Left hindlimb (tissue), 1 donor: ENCODE results near the gene MYO1H.
"Not testable (repeated sequence)": the region's sequence is repeated elsewhere in the genome, so short reads cannot be mapped to it uniquely, and the experiment has no call there.

ENCODE experiments used
- DNase-seq: peaks from one replicate; pipeline ENCODE4 v3.0.0-alpha.2; 2018

The MYO1H gene

DNA sequence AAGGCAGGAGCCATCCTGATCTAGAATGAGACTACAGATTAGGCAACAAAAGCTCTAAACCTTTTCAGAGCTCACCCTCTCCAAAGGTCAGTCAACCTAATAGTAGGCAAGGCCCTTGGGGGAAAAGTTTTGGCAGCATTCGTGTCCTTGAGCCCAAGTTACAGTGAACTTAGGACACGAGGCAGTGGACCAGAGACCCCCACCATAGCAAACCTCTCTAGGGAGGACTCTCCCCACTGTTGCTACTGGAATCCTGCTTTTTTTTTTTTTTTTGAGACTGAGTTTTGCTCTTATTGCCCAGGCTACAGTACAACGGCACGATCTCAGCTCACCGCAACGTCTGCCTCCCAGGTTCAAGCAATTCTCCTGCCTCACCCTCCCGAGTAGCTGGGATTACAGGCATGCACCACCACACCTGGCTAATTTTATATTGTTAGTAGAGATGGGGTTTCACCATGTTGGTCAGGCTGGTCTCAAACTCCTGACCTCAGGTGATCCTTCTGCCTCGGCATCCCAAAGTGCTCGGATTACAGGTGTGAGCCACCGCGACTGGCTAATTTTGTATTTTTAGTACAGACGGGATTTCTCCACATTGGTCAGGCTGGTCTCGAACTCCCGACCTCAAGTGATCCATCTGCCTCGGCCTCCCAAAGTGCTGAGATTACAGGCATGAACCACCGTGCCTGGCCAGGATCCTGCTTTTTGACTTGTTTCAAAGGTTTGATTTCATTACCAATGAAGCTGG, 126.0 kb downstream of the MYO1H start:
- DNase-seq, result not testable (repeated sequence)

DNA sequence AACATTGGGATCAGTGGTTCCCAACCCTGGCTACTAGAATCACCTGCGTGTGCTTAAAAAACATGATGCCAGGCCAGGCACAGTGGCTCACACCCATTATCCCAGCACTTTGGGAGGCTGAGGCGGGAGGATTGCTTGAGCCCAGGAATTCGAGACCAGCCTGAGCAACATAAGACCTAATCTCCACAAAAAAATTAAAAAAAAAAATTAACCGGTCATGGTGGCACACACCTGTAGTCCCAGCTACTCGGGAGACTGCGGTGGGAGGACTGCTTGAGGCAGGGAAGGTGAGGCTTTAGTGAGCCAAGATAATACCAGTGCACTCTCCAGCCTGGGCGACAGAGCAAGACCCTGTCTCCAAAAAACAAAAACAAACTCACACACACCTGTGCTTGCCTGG, 127.4 kb downstream of the MYO1H start:
- no peak for DNase-seq

DNA sequence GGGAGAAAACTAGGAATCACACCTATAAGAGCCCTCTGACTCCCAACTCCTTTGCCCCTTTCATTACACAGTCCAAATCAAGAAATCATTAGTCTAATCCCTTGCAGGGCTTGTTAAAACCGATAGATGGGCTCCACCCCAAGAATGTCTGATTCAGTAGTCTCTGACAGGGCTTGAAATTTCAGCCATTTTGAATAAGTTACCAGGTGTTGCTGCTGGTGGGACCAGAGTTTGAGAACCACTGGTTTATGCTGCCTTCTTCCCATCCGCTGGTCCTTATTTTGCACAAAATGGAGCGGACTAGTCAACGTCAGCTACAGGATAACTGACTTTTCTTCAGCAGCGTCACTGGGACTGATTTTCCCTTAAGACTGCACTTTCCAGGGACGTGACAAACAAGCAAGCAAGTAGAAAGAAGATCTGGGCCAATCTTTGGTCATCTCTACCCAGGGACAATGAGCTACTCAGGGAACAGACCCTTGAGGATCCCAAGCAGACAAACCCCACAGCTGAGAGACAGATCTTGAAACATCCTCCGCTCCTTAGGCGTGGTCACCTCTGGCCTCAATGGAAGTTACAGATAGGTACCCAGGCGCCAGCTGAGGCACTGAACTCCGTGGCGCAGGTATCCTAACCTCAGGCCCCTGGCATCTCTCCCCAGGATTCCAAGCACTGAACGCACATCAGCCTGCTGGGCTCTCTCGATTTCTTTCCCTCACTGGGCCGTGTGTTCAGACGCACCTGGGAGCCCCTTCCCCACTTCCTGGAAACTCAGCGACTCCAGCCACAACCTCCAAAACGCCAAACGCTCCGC, 128.5 kb downstream of the MYO1H start:
- no peak for DNase-seq

DNA sequence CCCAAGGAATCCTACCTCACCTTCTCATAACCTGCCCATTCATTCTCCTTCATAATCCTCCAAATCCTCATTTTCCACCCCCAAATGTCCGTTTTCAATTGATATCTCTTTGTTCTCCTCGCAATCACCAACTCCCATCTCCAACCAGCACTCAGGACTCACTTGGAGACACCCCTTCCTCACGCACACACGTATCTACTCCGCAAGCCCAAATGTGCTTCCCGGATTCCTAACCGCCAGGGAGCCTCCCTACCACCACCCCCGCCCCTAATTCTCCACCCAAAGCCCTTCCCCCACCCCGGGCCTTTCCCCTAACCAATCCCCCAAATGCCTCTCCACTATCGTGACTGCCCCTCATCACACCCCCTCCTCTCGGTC, 129.1 kb downstream of the MYO1H start:
- no peak for DNase-seq

DNA sequence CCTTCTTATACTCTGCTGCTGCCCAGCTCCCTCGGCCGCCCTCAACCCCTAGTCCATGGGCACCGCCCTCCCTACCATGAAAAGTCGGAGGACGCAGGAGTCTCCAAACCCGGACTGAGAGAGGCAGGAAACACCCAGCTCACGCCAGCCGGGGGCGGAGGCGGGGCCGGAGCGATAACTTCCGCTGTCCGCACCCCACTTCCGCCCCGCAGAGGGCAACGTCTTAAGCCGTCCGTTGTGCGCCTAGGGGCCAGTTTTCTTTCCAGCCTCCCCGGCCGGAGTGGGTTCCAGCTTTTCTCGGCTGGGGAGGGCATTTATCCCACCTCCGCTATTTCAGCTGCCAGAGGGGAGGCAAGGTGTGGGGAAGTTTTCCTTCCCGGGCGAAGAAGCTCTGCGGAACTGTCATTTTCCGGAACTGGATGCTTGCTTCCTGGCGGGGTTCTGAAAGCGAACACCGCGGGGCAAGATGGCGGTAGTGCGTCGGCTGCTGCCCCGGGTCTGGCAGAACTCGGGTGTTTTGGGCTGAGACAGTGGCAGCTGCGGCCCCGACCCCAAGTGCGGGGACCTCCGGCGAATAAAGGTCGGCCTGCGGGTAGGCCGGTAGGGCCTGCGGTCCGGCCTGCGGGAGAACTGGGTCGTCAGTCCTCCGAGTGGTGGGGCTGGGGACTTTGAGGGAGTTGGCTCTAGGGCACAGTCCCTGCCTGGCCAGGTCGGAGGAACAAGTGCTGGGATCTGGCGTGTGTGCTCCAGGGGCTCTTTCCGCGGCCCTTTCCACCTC, 129.7 kb downstream of the MYO1H start, which contains the start of the genes KCTD10 and UBE3B:
Gene KCTD10, minus strand, starts transcription at position 116 of the 778 bp plus-strand sequence. Its CDS starts 38 bp downstream, at position 78.
Gene UBE3B, plus strand, starts transcription at position 450 of the 778 bp plus-strand sequence. CDS start 5,918 bp downstream, outside the sequence.
- DNase-seq, result peak; percentile 89

DNA sequence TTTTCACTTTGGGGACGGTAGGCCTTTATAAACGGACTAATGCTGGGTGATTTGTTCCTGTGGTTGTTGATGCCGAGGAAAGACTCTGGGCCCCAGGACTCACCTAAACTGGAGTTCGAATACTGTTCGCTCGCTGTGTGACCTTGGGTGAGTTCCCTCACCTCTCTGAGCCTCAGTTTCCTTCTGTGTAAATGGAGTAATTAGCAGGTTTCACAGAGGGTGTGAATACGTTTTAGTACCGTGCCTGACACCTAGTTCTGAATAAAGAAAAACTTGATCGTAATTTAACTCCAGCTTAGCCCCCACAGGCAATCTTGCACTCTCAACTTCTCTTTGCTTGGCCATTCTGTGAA, 130.2 kb downstream of the MYO1H start:
- no peak for DNase-seq

DNA sequence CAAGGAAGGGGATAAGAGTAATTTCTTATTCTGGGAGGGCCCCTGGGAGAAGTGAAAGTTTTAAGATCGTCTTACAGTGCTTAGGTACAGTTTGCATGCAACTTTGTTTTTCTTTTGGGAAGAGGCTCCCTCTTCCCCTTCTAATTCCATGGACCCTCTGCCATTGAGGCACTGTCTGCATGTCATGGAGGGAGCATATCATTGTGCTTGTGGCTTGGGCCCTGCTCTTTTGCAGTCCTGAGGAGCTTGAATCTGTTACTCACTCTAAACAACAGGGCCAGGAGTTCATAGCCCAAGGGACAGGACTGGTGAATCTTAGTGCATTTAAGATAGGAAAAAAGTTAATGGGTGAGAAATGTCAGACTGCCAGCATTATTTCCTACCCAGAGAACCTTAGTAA, 132.1 kb downstream of the MYO1H start:
- no peak for DNase-seq

DNA sequence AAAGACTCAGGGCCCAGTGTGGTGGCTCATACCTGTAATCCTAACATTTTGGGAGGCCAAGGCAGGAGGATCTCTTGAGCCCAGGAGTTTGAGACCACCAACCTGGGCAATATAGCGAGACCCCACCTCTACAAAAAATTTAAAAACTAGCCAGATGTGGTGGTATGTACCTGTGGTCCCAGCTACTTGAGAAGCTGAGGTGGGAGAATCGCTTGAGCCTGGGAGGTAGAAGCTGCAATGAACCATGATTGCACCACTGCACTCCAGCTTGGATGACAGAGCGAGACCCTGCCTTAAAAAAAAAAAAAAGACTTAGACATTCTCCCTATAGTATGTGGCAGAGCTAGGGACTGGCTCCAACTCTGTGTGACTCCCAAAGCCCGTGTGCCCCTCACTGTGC, 132.7 kb downstream of the MYO1H start:
- no peak for DNase-seq

DNA sequence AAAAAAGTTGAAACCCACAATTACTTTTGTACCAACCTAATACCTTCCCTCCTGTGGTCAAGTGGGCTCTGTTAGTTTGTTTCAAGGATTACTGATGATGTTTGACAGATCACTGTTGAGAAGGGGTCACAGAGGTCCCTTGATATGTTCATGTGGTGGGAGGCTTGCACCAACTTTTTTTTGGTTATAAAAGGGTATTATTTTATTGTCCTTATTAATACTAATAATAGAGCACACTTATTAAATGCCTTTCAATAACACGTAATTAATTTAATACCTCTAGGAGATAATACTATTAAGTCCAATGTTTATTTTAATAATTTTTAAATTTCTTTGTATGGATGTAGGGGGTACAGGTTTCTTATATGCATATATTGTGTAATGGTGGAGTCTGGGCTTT, 134.2 kb downstream of the MYO1H start:
- DNase-seq, result no peak

DNA sequence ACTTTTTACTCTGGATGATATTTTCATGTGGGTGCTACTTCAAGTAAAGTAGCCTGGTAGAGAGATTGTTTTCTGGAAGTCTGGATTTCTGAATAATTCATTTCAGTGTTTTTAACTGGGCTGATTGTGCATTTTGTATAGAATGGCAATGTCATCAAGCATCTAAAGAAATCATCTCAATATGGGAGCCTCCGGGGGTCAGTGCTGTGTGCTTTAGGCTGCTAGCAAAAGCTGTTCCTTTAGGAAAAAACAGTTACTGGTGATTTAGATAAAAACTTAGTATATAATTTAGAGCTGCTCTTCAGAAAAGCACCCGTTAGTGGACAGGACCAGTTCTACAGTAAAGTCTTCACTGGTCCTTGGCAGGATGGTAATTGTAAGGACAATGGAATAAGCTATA, 134.8 kb downstream of the MYO1H start:
- DNase-seq, result no peak

DNA sequence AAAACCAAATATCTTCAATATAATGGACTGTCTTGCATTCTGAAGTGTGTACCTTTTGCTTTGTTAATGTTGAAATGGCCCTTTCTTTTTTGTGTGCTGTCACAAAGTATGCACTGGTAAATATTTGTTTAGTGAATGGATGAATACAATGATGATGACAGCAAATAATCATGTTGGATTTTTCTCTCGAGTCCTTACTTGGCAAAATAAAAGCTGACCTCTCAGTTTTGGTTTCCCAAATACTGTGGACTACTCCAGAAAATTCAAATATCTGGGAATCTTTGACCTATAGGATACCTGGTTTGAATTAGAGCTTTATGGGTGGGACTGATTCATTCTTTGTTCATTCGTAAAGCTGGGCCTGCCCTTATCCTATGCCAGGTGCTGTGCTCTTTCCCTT, 135.2 kb downstream of the MYO1H start:
- DNase-seq, result no peak

DNA sequence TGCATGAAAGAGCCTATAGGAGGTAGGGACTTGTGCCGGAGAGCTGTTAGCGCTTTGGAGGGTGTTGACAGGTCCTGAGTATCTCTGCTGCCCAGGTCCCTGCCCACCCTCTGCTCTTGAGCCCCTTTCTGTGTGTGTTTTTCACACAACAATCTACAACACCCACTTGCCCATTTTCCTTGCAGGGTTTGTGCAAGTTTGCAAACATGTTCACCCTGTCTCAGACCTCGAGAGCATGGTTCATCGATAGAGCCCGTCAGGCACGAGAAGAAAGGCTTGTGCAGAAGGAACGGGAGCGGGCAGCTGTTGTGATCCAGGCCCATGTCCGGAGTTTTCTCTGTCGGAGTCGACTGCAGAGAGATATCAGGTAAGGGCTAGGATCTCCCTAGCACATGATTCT, 135.6 kb downstream of the MYO1H start:
- no peak for DNase-seq

DNA sequence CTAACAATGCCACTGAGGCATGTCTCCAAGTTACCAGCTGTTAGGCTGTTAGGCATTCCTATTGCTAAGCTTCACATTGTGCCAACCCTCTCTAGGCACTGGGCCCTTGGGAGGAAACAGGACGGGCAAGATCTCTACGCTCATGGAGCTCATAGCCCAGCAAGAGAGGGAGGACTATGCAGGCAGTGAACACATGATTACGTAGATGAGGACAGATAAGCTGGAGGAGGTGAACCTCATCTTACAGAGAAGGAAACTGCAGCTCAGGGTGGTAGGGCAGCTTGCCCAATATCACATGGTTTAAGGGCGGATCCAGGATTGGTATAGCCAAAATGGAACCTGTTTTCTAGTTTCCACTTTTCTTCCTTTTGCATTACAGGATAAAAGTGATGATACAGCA, 137.5 kb downstream of the MYO1H start:
- no peak for DNase-seq

DNA sequence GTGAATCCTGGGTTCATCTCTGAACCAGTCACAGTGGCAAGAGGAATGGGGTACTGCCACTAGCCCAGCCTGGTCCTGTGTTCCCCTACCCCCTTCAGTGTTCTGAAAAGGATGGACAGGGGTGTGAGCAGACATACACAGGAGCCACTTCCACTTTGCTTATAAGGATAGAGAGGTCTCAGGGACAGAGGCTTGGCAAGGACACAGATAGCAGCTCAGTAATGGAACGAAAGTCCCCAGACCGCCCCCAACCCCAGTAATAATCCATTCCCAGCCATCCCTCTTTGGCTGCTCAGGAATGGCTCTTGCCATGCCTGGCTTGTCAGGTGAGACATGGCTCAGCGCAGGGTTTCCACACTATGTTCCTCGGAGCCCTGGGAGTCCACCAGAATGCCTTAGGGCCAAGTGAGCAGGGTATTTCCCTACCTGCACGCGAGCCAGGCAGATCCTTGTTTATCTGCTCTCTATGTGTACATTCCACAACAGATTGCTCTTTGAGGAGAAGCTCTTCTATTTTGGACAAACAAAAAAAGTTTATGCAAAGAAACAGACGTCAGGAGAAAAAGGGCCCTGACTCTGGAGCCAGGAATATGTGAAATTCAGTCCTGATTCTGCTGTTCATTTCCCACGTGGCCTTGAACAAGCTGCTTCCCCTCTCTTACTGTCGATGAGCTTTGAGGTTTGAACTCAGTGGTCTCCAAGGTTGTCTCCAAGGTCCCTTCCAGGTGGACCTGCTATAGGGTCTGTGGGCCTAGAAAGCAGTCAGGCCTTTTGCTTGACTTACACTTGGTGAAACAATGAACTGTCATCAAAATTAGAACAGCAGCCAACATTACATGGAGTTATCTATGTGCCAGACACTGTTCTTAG, 139.7 kb downstream of the MYO1H start:
- DNase-seq, result no peak

DNA sequence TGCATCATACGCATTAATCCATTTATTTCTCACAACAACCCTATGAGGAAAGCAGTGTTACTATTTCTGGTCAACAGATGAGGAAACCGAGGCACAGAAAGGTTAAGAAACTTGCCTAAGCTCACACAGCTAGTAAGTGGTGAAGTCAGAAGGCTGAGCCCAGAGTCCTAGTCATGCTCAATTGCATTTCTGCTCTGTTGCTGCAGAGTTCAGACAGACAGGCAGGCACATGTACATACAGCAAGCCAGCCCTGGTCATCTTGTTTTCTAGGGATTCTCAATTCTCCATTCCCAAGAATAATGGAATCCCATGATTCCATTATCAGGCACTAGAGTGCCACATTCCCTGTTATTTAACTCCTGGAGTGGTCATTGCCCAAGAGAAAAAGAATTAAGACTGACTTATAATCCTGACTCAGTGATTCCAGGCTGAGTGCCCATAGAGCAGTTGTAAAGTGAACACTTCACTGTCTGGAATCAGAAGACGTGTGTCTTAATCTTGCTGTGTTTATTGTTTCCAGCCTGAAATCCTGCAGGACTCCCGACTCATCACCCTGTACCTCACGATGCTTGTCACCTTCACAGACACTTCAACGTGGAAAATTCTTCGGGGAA, 140.5 kb downstream of the MYO1H start:
- DNase-seq, result no peak

DNA sequence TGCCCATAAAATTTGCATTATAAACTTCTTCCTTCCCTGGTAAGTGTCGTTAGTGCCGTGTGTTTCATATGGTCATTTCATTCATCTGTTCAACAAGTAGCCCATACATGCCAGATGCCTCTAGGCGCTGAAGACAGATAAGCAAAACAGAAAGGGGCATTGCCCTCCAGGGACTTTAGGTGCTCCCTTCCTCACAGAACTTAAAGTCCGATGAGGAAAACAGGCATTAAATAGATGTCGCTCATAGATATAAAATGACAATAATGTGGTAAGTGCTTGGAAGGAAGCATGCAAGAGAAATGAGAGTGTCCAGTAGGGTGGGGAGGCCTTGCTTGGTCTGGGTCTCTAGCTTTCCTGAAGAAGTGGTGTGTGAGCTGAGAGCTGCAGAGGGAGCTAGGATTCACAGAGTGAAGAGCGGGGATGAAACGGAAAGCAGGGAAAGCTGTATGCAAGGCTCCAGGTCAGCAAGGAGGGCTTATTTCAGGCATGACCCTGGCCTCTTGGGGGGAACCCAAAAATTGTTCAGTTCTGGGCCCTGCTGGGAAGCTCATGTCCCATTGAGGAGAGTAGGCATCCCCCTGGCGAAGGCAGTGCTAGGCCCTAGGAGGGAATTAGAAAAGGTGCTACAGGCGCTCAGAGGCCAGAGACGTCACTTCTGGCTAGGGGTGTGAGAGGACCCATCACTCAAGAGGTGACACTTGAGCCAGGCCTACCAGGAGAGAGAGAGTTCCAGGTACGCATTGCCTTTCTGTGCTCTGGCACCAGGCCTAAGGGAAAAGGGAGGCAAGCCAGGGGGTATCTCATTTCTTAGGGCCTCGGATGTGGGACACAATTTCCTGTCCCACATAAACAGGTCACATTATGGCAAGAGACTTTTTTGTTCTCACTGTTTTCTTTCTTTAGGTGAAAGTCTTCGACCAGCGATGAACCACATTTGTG, 141.6 kb downstream of the MYO1H start:
- DNase-seq, result no peak

DNA sequence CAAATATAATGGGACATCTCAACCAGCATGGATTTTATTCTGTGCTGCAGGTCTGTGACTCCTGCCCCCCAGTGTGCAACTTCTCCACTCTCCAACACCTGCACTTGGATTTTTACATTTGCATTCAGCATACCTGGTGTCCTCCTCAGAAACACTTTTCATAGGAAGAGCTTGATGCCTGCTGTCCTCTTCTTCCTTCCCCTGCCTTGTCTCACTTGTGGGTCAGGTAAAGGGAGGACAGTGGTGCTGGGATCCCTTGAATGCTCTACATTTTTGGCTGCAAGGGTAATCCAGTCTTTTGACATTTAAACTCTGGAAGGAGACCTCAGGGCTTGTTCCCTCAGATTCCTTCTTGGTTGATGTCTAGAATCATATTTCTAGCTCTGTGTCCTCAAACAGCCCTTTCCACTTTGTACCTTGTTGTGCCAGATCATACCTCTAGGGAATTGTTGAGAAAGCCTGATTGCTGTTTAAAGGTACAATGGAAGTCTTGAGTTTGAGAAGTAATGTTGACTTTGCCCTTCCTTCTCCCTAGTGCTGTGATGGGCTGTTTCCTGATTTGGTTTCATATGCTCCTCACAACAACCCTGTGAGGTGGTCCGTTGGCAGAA, 142.4 kb downstream of the MYO1H start:
- no peak for DNase-seq

DNA sequence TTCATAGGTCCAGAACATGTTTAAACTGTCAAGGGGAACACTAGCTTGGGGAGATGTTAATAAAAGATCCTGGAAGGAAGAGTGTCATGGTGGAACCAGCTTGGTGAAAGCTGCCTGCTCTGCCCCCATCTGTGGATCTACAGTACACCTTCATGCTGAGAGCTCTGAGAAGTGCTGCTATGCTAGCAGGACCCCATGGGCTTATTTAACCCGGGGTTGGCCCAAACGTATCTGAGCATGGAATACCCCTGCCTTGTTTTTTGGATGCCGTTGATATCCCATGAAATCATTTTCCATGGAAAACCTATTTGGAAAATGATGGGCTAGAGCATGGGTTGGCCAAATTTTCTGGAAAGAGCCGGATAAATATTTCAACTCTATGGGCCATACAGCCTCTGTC, 144.0 kb downstream of the MYO1H start:
- DNase-seq, result no peak

DNA sequence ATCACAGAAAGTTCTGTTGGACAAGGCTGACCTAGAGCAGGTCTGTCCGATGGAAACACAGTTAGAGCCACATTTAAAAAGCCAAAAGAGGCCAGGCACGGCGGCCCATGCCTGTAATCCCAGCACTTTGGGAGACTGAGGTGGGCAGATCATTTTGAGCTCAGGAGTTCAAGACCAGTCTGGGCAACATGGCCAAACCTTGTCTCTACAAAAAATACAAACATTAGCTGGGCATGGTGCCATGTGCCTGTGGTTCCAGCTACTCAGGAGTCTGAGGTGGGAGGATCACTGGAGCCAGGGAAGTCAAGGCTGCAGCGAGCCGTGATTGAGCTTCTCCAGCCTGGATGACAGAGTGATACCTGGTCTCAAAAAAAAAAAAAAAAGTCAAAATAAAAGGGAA, 144.7 kb downstream of the MYO1H start:
- DNase-seq, result no peak

DNA sequence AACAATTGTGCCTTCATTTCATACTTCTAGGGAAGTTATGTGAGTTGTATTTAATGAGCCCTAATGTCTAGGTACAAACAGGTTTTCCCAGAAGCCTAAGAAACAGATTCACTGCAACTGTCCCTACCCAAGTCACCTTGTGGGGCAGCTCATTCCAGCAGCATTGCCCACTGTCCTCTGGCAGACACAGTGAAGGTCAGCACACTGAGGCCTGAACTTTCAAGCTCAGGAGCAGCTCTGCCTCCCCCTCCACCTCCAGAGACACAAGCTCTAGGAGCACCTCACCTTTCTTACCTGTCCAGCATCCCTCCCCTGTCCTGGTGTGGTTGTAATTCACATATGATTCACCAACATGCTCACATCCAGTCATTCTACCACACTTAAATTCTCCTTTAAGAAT, 145.4 kb downstream of the MYO1H start:
- no peak for DNase-seq
